Parathyroid adenoma (tissue), 2 donors: ENCODE results near the gene PPM1F.

ENCODE experiments used
- H2AFZ ChIP-seq: fragments of 300-600 bp; sonication (generic); one replicate; pipeline ENCODE4 v1.7.0; 2017; ENCODE audit warnings: antibody characterized with exemption, mild to moderate bottlenecking
- H3K27ac ChIP-seq: fragments of 300-600 bp; sonication (generic); one replicate; pipeline ENCODE4 v1.7.0; 2017
- H3K27me3 ChIP-seq: fragments of 300-600 bp; sonication (generic); one replicate; pipeline ENCODE4 v1.7.0; 2017; ENCODE audit warnings: low read length; ENCODE audit not compliant: control insufficient read depth, insufficient read depth
- H3K36me3 ChIP-seq: fragments of 300-600 bp; sonication (generic); one replicate; pipeline ENCODE4 v1.7.0; 2017; ENCODE audit warnings: low read length; ENCODE audit not compliant: control insufficient read depth, insufficient read depth
- H3K4me1 ChIP-seq: fragments of 300-600 bp; sonication (generic); one replicate; pipeline ENCODE4 v1.7.0; 2017; ENCODE audit warnings: control low read depth
- H3K4me2 ChIP-seq: fragments of 300-600 bp; sonication (generic); one replicate; pipeline ENCODE4 v1.7.0; 2017; ENCODE audit warnings: low read length
- H3K4me3 ChIP-seq: fragments of 300-600 bp; sonication (generic); one replicate; pipeline ENCODE4 v1.7.0; 2017; ENCODE audit warnings: low read depth, low read length
- H3K79me2 ChIP-seq: fragments of 300-600 bp; sonication (generic); one replicate; pipeline ENCODE4 v1.7.0; 2017; ENCODE audit warnings: control low read depth
- H3K9ac ChIP-seq: fragments of 300-600 bp; sonication (generic); one replicate; pipeline ENCODE4 v1.7.0; 2017; ENCODE audit warnings: mild to moderate bottlenecking
- H3K9me3 ChIP-seq: fragments of 300-600 bp; sonication (generic); one replicate; pipeline ENCODE4 v1.7.0; 2017; ENCODE audit warnings: low read length; ENCODE audit not compliant: control insufficient read depth
- CTCF ChIP-seq: fragments of 300-600 bp; sonication (generic); IDR thresholded peaks from one replicate; pipeline ENCODE4 v1.7.0; 2017; ENCODE audit warnings: antibody characterized with exemption, mild to moderate bottlenecking
- donor health status: primary hyperparathyroidism.

Gene PPM1F

GRCh38 chr22:21977814-21978213 is 25.2 kb upstream of the PPM1F start:
- H3K9ac ChIP-seq = no peak overlapping the region
- no peaks in the 10 kb centered on the region for H3K9me3 ChIP-seq
- H3K4me2 ChIP-seq = no peak overlapping the region
- no peak for TF ChIP-seq CTCF
- no peak overlapping the region for H3K4me3 ChIP-seq
- no peak overlapping the region for H2AFZ ChIP-seq
- peaks cover 2% of the 10 kb centered on the region for H3K79me2 ChIP-seq
- H3K36me3 ChIP-seq = no peaks in the 10 kb centered on the region
- H3K27ac ChIP-seq = no peak overlapping the region
- H3K27me3 ChIP-seq = no peaks in the 10 kb centered on the region
- no peaks in the 10 kb centered on the region for H3K4me1 ChIP-seq

DNA sequence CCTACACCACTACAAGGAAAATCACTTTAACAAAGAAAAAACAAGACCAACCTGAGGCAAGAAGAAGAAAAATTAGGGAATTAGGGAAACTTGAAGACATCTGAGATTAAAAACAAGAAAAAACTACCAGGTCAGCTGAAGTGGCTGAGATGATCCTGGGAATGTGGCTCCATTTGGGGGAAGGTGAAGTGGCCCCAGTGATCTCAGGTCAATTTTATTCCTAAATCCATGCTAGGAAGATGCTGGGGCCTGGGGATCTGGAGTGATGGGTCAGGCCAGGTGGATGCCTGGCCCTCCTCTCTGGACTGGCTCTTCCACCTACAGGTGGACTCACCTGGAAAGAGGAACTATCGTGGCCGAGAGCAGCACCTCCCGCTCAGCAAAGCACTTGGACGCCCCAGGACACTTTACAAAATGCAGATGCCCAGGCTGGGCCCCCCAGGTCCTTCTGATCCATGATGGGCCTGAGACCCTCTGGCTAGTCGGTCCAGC is 23.3 kb upstream of the PPM1F start:
- no peaks in the 10 kb centered on the region for H3K36me3 ChIP-seq
- no peak overlapping the region for H2AFZ ChIP-seq
- H3K4me2 ChIP-seq = no peak overlapping the region
- no peaks in the 10 kb centered on the region for H3K4me1 ChIP-seq
- no peak for TF ChIP-seq CTCF
- H3K9ac ChIP-seq = no peak overlapping the region
- no peaks in the 10 kb centered on the region for H3K27me3 ChIP-seq
- no peaks in the 10 kb centered on the region for H3K9me3 ChIP-seq
- no peak overlapping the region for H3K4me3 ChIP-seq
- H3K27ac ChIP-seq = no peak overlapping the region
- peaks cover 2% of the 10 kb centered on the region for H3K79me2 ChIP-seq

- no peak for TF ChIP-seq CTCF
- no peaks in the 10 kb centered on the region for H3K4me1 ChIP-seq
- H3K27ac ChIP-seq = no peak overlapping the region
- H3K9me3 ChIP-seq = no peaks in the 10 kb centered on the region
- H2AFZ ChIP-seq = no peak overlapping the region
- no peaks in the 10 kb centered on the region for H3K36me3 ChIP-seq
- H3K9ac ChIP-seq = no peak overlapping the region
- H3K79me2 ChIP-seq = peaks cover 2% of the 10 kb centered on the region
- no peak overlapping the region for H3K4me3 ChIP-seq
- no peak overlapping the region for H3K4me2 ChIP-seq
- H3K27me3 ChIP-seq = no peaks in the 10 kb centered on the region
Observed at GRCh38 chr22:21975273-21975672, 22.6 kb upstream of the PPM1F start.

DNA sequence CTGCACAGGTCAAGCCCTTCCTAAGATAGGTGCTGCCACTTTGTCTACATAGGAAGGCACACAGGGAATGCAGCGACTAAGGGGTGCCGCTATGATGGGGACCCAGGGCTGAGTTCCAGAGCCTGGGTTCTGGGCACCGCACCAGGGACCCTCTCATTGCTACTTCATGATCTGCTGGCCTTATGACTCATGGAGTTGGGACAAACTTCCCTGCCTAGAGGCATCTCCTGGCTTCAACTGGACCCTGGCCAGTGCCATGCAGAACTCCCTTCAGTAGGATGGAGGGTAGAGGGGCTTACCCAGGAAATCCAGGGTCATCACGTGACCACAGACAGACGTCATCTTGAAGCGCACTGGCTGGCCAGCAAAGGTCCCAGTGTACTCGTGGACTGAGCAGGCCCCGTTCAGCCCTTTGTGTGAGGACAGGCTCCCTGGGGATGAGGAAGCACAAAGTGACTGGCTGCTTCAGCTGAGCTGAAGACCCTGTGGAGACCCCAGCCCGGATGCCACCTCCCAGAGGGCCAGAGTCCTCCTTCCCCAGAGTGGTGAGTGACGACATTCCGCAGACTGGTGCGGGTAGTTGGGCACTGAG is 21.5 kb upstream of the PPM1F start:
- Histone ChIP-seq H3K27me3 (no peaks in the 10 kb centered on the region), H3K79me2 (peaks cover 2% of the 10 kb centered on the region), H2AFZ (no peak overlapping the region), H3K36me3 (no peaks in the 10 kb centered on the region), H3K4me1 (no peaks in the 10 kb centered on the region), H3K27ac (no peak overlapping the region), H3K4me3 (no peak overlapping the region), H3K9me3 (no peaks in the 10 kb centered on the region), H3K4me2 (no peak overlapping the region), H3K9ac (no peak overlapping the region)
- TF ChIP-seq CTCF = no peak

GRCh38 chr22:21972806-21973205 is 20.2 kb upstream of the PPM1F start:
- Histone ChIP-seq H3K36me3 (no peaks in the 10 kb centered on the region), H3K27ac (no peak overlapping the region), H3K4me3 (no peak overlapping the region), H3K79me2 (peaks cover 2% of the 10 kb centered on the region), H3K27me3 (no peaks in the 10 kb centered on the region), H3K4me1 (no peaks in the 10 kb centered on the region), H3K9me3 (no peaks in the 10 kb centered on the region), H3K4me2 (no peak overlapping the region), H2AFZ (no peak overlapping the region), H3K9ac (no peak overlapping the region)
- no peak for TF ChIP-seq CTCF
